SU-DHL-6 (cell line): Measurements from ENCODE around the gene MTERF4.

Source experiments
- H2AFZ ChIP-seq: fragments of 200-600 bp; sonication (generic); 2 replicates; pipeline ENCODE4 v1.6.1; 2014; ENCODE audit warnings: low read depth, mild to moderate bottlenecking, moderate library complexity, mixed read lengths, antibody characterized with exemption, low read length; ENCODE audit not compliant: severe bottlenecking
- H3F3A ChIP-seq: fragments of 200-600 bp; shearing (Covaris generic); 2 replicates; pipeline ENCODE4 v1.6.0; 2016; ENCODE audit warnings: antibody characterized with exemption, mild to moderate bottlenecking; ENCODE audit not compliant: insufficient read depth
- H3K27ac ChIP-seq: fragments of 200-600 bp; sonication (generic); 2 replicates; pipeline ENCODE4 v1.5.1; 2016; ENCODE audit warnings: low read depth, mild to moderate bottlenecking, low read length, moderate library complexity, mixed read lengths
- H3K27me3 ChIP-seq: fragments of 200-600 bp; sonication (generic), shearing (Covaris generic); 2 replicates; pipeline ENCODE4 v1.6.0; 2014; ENCODE audit warnings: mild to moderate bottlenecking, low read length
- H3K36me3 ChIP-seq: fragments of 200-600 bp; sonication (generic); 2 replicates; pipeline ENCODE4 v1.6.1; 2014; ENCODE audit warnings: mild to moderate bottlenecking, low read length, mixed read lengths
- H3K4me2 ChIP-seq: fragments of 300-600, 200-600 bp; shearing (Covaris generic), sonication (generic); 2 replicates; pipeline ENCODE4 v1.6.0; 2014; ENCODE audit warnings: low read length, low read depth, mild to moderate bottlenecking; ENCODE audit not compliant: poor library complexity, severe bottlenecking
- H3K4me3 ChIP-seq: fragments of 200-600 bp; sonication (generic); 2 replicates; pipeline ENCODE4 v1.5.1; 2014; ENCODE audit warnings: antibody characterized with exemption, low read length, mild to moderate bottlenecking, mixed read lengths; ENCODE audit not compliant: insufficient read depth, poor library complexity, severe bottlenecking
- H3K79me2 ChIP-seq: fragments of 200-600 bp; sonication (generic); 2 replicates; pipeline ENCODE4 v1.6.1; 2014; ENCODE audit warnings: mild to moderate bottlenecking, low read length, moderate library complexity; ENCODE audit not compliant: insufficient read depth
- H3K9ac ChIP-seq: fragments of 200-600 bp; sonication (generic); 2 replicates; pipeline ENCODE4 v1.7.0; 2014; ENCODE audit warnings: mild to moderate bottlenecking, low read length
- H3K9me2 ChIP-seq: fragments of 200-600 bp; sonication (generic); replicated peaks from 2 replicates; pipeline ENCODE4 v1.6.1; 2014; ENCODE audit warnings: low read length; ENCODE audit not compliant: insufficient read depth
- H3K9me3 ChIP-seq: fragments of 200-600 bp; sonication (generic); 2 replicates; pipeline ENCODE4 v1.6.1; 2014; ENCODE audit warnings: low read length, mixed read lengths; ENCODE audit not compliant: insufficient read depth
- H4K20me1 ChIP-seq: fragments of 200-600 bp; sonication (generic); 2 replicates; pipeline ENCODE4 v1.6.1; 2014; ENCODE audit warnings: low read depth, mild to moderate bottlenecking, antibody characterized with exemption, low read length, moderate library complexity, mixed read lengths
- EZH2phosphoT487 ChIP-seq: fragments of 200-600 bp; sonication (generic), shearing (Covaris generic); conservative IDR thresholded peaks from 2 replicates; pipeline ENCODE4 v1.6.1; 2018; ENCODE audit warnings: mild to moderate bottlenecking, antibody characterized with exemption, low read length, moderate library complexity, mixed read lengths
- TF ChIP-seq, protein P1 (sequence below): fragments of 200-600 bp; sonication (generic); IDR thresholded peaks from one replicate; pipeline ENCODE4 v1.5.1; 2017; ENCODE audit warnings: antibody characterized with exemption, mild to moderate bottlenecking, low read length, moderate library complexity; ENCODE audit not compliant: insufficient read depth, poor library complexity, severe bottlenecking

MTERF4 gene

DNA sequence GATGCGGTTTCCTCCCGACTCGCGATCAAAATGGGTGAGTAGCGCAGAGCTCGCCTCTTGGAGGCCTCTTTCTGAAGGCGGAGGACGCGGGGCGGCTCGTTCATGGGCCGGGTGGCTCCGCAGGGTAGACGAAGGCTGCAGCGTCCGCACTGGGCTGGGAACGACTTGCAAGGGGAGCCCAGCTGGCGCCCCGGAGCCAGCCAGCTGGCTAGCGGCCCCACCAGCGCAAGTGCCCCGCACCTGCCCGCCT is 47.5 kb upstream of the MTERF4 start:
- H3K9me2 ChIP-seq, result no peaks in the 10 kb centered on the region
- peaks cover 47% of the 10 kb centered on the region for H3K79me2 ChIP-seq
- peak overlapping the region; percentile 64 for H3K4me3 ChIP-seq
- H3K27me3 ChIP-seq, result no peaks in the 10 kb centered on the region
- H3K4me2 ChIP-seq, result peak overlapping the region; percentile 66
- no peak for TF ChIP-seq EZH2phosphoT487
- TF ChIP-seq, protein P1, sequence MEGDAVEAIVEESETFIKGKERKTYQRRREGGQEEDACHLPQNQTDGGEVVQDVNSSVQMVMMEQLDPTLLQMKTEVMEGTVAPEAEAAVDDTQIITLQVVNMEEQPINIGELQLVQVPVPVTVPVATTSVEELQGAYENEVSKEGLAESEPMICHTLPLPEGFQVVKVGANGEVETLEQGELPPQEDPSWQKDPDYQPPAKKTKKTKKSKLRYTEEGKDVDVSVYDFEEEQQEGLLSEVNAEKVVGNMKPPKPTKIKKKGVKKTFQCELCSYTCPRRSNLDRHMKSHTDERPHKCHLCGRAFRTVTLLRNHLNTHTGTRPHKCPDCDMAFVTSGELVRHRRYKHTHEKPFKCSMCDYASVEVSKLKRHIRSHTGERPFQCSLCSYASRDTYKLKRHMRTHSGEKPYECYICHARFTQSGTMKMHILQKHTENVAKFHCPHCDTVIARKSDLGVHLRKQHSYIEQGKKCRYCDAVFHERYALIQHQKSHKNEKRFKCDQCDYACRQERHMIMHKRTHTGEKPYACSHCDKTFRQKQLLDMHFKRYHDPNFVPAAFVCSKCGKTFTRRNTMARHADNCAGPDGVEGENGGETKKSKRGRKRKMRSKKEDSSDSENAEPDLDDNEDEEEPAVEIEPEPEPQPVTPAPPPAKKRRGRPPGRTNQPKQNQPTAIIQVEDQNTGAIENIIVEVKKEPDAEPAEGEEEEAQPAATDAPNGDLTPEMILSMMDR, result no peak
- no peaks in the 10 kb centered on the region for H3K9me3 ChIP-seq
- H3F3A ChIP-seq, result 0 out of 2 replicates have a peak, but pooled peaks cover 6% of the 10 kb centered on the region
- H2AFZ ChIP-seq, result peak overlapping the region; percentile 70
- peaks cover 4% of the 10 kb centered on the region; the same call in 1 of the 2 replicates for H4K20me1 ChIP-seq
- peak overlapping the region; percentile 87 for H3K9ac ChIP-seq
- no peak overlapping the region; the same call in 1 of the 2 replicates for H3K27ac ChIP-seq
- H3K36me3 ChIP-seq, result no peaks in the 10 kb centered on the region

DNA sequence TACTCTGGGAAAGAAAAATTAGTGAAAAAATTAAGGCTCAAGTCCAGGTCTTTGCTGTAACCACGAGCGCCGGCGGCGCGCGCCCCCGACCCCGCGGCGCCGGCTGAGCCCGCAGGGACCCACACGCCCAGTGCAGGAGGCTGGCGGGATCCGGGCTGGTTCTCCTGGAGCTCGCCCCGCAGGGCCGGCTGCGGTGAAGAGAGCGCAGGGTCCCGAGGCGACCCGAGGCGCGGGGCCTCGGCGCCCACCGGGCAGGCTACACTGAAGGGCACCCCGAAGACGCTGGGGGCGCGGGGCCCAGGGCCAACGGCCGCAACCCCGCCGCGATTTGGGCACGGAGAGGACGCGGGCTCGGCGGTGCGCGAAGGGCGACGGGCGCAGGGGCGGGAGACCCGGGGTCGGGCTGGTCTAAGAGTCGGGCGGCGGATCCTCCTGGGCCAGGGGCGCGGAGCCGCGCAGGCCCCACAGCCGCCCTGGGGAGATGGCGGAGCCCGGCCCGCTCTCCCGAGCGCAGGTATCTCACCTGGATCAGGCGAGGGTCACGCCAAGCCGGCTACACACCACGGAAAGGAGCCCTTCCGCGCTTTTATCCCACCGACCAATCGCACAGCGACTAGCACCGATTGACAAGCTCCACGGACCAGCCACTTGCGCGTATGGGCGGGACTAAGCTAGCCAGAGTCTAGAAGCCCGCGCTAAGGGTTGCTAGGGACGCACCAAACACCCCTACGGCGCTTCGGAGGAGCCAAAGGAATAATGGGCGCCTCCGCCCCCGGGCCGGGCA is 47.0 kb upstream of the MTERF4 start, which contains the start of gene PASK:
PASK (minus strand) TSS at position 582 of the 784 bp plus-strand sequence. CDS start 6,440 bp downstream, outside the sequence.
- no peaks in the 10 kb centered on the region for H3K36me3 ChIP-seq
- H2AFZ ChIP-seq, result peak within 1 kb of the TSS; percentile 91
- peaks cover 4% of the 10 kb centered on the region; the same call in 1 of the 2 replicates for H4K20me1 ChIP-seq
- H3F3A ChIP-seq, result 0 out of 2 replicates have a peak, but pooled peaks cover 6% of the 10 kb centered on the region
- H3K79me2 ChIP-seq, result peaks cover 47% of the 10 kb centered on the region
- no peaks in the 10 kb centered on the region for H3K27me3 ChIP-seq
- H3K9ac ChIP-seq, result peak within 1 kb of the TSS; percentile 87
- H3K4me2 ChIP-seq, result peak within 1 kb of the TSS; percentile 69
- TF ChIP-seq, protein P1, result no peak
- no peak for TF ChIP-seq EZH2phosphoT487
- H3K27ac ChIP-seq, result no peak within 1 kb of the TSS; the same call in 1 of the 2 replicates
- H3K4me3 ChIP-seq, result peak within 1 kb of the TSS; percentile 64
- H3K9me2 ChIP-seq, result no peaks in the 10 kb centered on the region
- H3K9me3 ChIP-seq, result no peaks in the 10 kb centered on the region

DNA sequence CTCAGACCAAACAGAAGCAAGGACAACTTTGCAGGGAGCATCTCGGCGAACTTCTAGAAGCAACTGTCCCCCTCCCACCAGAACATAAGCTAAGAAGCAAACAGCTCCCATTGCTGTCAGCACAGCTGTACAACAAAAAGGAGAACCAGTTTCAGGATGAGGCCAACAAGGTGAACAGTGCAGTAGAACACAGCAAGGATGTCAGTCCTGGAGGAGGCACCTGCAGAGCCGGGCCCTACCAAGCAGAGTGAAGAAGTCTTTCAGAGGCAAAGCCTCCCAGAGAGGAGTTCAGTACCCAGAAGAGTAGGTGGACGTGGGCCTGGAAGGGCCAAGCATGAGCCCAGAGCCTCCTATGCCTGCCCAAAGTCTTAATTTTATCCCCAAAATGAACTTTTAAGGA is 46.2 kb upstream of the MTERF4 start:
- Histone ChIP-seq H3K27me3 (no peaks in the 10 kb centered on the region), H3K9me3 (no peaks in the 10 kb centered on the region), H3F3A (0 out of 2 replicates have a peak, but pooled peaks cover 6% of the 10 kb centered on the region), H3K4me2 (peak overlapping the region; percentile 66), H3K27ac (no peak overlapping the region), H3K36me3 (no peaks in the 10 kb centered on the region), H3K9ac (peak overlapping the region; percentile 87), H2AFZ (no peak overlapping the region), H4K20me1 (peaks cover 4% of the 10 kb centered on the region; the same call in 1 of the 2 replicates), H3K79me2 (peaks cover 47% of the 10 kb centered on the region), H3K4me3 (peak overlapping the region; percentile 64), H3K9me2 (no peaks in the 10 kb centered on the region)
- TF ChIP-seq, protein P1, result no peak
- no peak for TF ChIP-seq EZH2phosphoT487
